Activated T-helper 9 cell treated with anti-CD3 and anti-CD28 coated beads, Interleukin-2, amount 50 U/mL, for 16 hours (primary cell): ENCODE measurements around the gene LIFR.

Experiments used
- DNase-seq: peaks from one replicate; pipeline ENCODE4 v3.0.0-alpha.2; 2020; ENCODE audit warnings: low read depth

The LIFR gene

GRCh38 chr5:38441453-38442246 lies 114.8 kb downstream of the LIFR start:
- DNase-seq, result peak; percentile 56

GRCh38 chr5:38438757-38439156 lies 117.7 kb downstream of the LIFR start:
- no peak for DNase-seq

- no peak for DNase-seq
These were observed 121.3 kb downstream of the LIFR start for GRCh38 chr5:38434966-38435705.

- DNase-seq, result no peak
These were observed 123.1 kb downstream of the LIFR start for GRCh38 chr5:38433160-38433861.

- no peak for DNase-seq
These were observed 125.1 kb downstream of the LIFR start for GRCh38 chr5:38431242-38431853.

GRCh38 chr5:38426986-38427950 lies 129.2 kb downstream of the LIFR start:
- no peak for DNase-seq

- no peak for DNase-seq
These were observed 130.0 kb downstream of the LIFR start for GRCh38 chr5:38426490-38426889.
